Measurements from ENCODE around the gene TRIM54.
"Not testable (repeated sequence)": the region's sequence is repeated elsewhere in the genome, so short reads cannot be mapped to it uniquely, and the experiment has no call there.

Gene TRIM54

DNA sequence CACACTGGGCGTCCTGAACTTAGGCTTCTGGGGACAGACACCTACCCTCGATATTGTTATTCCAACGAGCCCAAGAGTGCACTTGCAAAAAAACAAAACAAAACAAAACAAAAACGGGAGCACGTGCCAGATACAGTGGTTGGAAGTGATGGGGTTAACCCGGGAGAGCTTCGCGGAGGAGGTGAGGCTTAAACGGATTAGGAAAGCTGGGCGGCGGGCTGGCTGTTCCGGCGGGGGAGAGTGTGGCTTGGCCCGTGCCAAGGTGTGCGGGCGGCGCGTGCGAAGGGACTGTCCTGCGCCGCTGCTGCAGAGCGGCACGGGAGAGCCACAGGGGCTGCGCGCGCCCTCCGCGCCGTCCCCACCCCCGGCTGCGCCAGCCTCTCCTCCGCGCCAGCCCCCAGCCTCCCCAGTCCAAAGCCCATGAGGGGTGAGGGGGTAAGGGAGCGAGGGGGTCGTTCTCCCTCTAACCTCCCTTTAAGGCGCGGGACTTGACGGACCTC lies 17.9 kb upstream of the TRIM54 start:
- DNase-seq (ENCODE audit: low read depth): no peak
- TF ChIP-seq, protein P1, sequence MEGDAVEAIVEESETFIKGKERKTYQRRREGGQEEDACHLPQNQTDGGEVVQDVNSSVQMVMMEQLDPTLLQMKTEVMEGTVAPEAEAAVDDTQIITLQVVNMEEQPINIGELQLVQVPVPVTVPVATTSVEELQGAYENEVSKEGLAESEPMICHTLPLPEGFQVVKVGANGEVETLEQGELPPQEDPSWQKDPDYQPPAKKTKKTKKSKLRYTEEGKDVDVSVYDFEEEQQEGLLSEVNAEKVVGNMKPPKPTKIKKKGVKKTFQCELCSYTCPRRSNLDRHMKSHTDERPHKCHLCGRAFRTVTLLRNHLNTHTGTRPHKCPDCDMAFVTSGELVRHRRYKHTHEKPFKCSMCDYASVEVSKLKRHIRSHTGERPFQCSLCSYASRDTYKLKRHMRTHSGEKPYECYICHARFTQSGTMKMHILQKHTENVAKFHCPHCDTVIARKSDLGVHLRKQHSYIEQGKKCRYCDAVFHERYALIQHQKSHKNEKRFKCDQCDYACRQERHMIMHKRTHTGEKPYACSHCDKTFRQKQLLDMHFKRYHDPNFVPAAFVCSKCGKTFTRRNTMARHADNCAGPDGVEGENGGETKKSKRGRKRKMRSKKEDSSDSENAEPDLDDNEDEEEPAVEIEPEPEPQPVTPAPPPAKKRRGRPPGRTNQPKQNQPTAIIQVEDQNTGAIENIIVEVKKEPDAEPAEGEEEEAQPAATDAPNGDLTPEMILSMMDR (conservative IDR thresholded peaks at IDR 0.05; ENCODE audit: low read length): no peak
- H3K4me3 ChIP-seq (ENCODE audit: low read length): no peak overlapping the region

DNA sequence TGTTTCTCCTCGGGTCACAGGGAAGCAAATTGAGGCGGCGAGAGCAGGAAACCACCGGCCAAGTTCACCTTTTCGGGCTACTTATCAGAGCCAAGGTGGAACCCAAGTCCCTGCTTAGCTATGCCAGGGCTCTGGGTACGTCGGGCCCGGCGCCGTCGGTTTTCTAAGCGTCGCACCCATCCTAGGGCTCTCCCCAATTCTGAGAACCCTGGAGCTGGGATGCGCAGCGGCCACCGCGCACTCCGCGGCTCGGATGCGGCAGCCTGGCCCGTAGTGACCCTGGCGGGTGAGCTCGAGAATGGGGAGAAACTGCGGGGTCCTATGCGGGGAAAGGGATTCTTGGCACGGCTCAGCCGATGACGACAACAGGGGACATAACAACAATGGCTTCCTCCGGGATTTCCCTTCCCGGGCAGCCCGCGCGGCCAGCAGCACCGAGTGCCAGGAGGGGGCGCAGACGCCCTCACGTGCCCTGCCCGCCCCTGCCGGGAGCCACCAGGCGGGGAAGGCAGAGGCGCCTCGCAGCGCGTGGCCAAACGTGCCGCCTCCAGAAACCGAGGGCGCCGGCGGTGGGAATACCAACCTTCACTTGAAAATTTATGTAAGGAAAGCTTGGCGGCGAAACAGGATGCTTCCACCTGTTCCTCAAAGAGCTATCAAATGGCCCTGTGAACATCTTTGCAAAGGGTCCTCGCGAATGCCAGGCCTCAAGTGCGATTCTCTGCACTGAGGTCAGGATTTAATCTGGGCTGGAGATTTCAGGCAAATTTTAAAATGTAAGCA lies 17.3 kb upstream of the TRIM54 start:
- TF ChIP-seq, protein P1 (conservative IDR thresholded peaks at IDR 0.05; ENCODE audit: low read length): peak; percentile 33
- H3K4me3 ChIP-seq (ENCODE audit: low read length): peak overlapping the region; percentile 16; the same call in 1 of the 2 replicates
- no peak for DNase-seq (ENCODE audit: low read depth)

DNA sequence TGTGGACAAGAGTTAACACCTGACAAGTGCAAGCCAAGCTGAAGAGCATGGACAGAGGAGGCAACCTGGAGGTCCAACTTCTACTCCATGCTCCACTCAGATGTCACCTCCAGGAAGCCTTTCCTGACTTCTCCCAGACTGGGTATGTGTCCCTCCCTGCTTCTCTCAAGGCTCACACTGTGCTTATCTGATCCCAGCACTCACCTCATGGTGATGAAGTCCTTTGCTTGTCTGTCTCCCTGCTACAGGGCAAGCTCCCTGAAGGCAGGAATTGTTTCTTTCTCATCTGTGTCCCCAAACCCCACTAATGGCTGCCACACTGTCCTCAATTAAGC lies 16.7 kb upstream of the TRIM54 start:
- H3K4me3 ChIP-seq (ENCODE audit: low read length): no peak overlapping the region
- DNase-seq (ENCODE audit: low read depth): no peak
- TF ChIP-seq, protein P1 (conservative IDR thresholded peaks at IDR 0.05; ENCODE audit: low read length): no peak

DNA sequence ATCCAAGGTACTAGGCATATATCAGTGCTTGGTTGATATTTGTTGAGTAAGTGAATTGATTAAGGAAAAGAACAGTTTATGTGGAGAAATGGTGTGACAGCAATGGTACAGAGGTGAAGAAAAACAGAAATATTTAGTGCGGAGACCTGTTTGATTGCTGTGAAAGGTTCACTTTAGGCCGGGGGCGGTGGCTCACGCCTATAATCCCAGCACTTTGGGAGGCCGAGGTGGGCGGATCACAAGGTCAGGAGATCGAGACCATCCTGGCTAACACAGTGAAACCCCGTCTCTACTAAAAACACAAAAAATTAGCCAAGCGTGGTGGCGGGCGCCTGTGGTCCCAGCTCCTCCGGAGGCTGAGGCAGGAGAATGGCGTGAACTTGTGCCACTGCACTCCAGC lies 13.9 kb upstream of the TRIM54 start:
- DNase-seq (ENCODE audit: low read depth); H3K4me3 ChIP-seq (ENCODE audit: low read length): not testable (repeated sequence)

DNA sequence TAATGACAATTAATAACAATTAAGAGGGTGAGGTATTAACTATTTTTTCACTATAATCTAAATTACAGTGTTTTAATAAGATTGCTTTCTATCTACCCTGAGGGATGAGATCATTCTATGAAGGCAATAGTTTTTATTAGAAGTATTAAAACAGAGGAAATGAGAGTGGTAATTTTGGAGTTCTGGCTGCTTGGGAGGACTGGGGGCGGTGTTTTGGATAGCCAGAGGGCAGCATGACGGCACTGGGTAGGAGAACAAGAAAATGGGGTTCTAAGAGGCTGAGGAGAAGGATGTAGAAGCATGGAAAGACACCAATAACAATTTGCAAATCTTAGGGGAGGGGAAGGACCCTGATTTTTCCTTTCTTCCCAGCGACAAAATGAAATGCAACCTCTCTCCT lies 12.1 kb upstream of the TRIM54 start:
- no peak for DNase-seq (ENCODE audit: low read depth)
- no peak overlapping the region for H3K4me3 ChIP-seq (ENCODE audit: low read length)
- TF ChIP-seq, protein P1 (conservative IDR thresholded peaks at IDR 0.05; ENCODE audit: low read length): no peak

DNA sequence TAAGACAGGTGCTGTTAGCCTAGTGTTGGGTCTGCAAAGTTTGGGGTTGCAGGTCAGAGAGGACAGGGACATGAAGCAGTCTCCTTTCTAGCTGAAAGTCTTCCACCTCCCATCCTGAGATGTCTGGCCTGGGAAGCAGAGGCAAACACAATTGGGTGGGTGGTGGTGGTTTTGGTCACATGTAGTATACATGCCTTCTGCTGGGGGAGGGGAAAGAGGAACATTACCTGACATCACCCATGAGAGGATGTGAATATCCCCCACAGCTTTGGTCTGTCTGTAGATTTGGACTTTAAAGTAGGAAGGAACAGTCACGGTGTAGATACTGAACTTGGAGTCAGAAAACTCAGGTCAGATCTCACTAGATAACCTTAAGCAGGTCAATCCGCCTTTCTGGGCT lies 11.6 kb upstream of the TRIM54 start:
- no peak overlapping the region for H3K4me3 ChIP-seq (ENCODE audit: low read length)
- TF ChIP-seq, protein P1 (conservative IDR thresholded peaks at IDR 0.05; ENCODE audit: low read length): no peak
- no peak for DNase-seq (ENCODE audit: low read depth)

DNA sequence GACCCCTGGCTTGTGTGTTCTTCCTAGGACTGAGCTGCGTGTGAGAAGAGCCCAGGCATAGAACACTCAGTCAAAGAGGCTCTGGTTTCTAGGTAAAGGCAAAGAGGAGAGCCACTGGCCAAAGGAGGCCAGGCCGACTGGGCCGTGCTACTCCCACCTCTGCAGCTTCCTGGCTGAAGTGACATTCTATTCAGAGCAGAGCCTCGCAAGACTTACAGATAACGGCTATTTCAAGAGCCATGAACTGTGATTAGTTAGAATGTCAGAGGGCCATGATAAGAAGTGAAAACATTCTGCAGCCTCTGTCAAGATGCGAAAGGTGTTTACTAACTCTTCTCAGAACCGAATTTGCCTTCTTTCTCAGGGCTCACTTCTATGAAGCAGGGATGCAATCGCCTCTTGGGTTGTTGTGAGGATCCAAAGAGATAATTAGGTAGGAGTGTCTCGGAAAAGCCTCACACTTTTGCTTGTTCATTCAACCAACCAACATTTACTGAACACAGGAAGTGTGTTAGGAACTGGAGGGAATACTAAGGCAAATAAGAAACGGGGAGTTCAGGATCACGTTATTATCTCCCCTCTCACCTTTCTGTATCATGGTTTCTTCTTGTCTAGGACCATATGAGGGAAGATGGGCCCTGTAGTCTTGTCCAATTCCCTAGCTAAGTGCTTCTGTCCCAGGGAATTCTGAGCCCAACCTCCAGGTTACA lies 10.4 kb upstream of the TRIM54 start:
- no peak overlapping the region for H3K4me3 ChIP-seq (ENCODE audit: low read length)
- TF ChIP-seq, protein P1 (conservative IDR thresholded peaks at IDR 0.05; ENCODE audit: low read length): no peak
- DNase-seq (ENCODE audit: low read depth): no peak

DNA sequence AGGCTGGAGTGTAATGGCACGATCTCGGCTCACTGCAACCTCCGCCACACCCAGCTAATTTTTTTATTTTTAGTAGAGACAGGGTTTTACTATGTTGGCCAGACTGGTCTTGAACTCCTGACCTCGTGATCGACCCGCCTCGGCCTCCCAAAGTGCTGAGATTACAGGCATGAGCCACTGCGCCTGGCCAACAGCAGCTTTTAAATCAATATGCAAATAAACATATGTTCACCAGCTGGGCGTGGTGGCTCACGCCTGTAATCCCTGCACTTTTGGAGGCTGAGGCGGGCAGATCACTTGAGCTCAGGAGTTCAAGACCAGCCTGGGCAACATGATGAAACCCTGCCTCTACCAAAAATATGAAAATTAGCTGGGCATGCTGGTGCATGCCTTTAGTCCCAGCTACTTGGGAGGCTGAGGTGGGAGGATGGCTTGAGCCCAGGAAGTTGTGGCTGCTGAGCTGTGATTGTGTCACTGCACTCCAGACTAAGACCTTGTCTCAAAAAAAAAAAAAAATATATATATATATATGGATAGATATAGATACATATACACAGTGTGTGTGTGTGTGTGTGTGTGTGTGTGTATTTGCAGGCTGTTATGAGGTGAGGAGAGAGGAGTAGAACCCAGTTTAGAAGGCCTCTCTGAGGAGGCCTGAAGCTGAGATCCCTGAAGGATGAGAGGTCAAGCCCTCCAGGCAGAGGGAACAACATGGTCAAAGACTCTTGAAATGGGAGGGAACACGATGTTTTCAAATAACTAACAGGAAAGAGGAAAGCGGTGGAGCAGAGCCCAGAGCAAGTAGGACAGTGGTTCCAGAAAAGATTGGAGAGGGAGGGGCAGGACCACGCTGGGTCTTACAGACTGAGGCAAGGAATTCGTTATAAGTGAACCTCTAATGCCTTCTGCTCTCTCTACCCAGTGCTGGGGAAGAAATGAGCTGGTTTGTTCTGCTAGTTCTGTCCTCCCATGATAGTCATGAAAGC lies 9.4 kb upstream of the TRIM54 start:
- not testable (repeated sequence) for H3K4me3 ChIP-seq (ENCODE audit: low read length); DNase-seq (ENCODE audit: low read depth)

All from AG10803 (cell line).